H1 (cell line): ENCODE results near the gene NPSR1.

Source experiments
- CBX5 ChIP-seq: fragments of 300-800, 300-1000 bp; sonication (generic); IDR thresholded peaks from 2 replicates; pipeline ENCODE4 v1.7.1; 2016; ENCODE audit warnings: antibody characterized with exemption, low read length, low read depth
- CTCF ChIP-seq, 3 experiments: IDR thresholded peaks; 1 replicate in 2 of 3; 2 replicates in 1 of 3; pipeline versions ENCODE4 v1.5.1 to v1.6.1; 2011; ENCODE audit warnings: low read length in 3 of 3, mild to moderate bottlenecking in 3 of 3, inconsistent platforms in 2 of 3, low read depth in 1 of 3, moderate library complexity in 1 of 3; ENCODE audit not compliant: insufficient read depth in 1 of 3; ENCODE audit errors: control extremely low read depth in 1 of 3
- EZH2 ChIP-seq: fragments of 200-600 bp; sonication (generic); IDR thresholded peaks from 2 replicates; pipeline ENCODE4 v1.7.1; 2012; ENCODE audit warnings: low read depth, mild to moderate bottlenecking, moderate library complexity, low read length, inconsistent platforms; ENCODE audit not compliant: severe bottlenecking
- FOSL1 ChIP-seq: IDR thresholded peaks from 2 replicates; pipeline ENCODE4 v1.6.1; 2011; ENCODE audit warnings: mild to moderate bottlenecking, low read depth, low read length, moderate library complexity; ENCODE audit not compliant: insufficient read depth
- MAFK ChIP-seq: IDR thresholded peaks from 2 replicates; pipeline ENCODE4 v1.6.1; 2012; ENCODE audit warnings: low read depth, mild to moderate bottlenecking, improper control_type of control experiment, low read length
- PHF8 ChIP-seq: fragments of 200-600 bp; sonication (generic); conservative IDR thresholded peaks from 2 replicates; pipeline ENCODE4 v1.7.1; 2012; ENCODE audit warnings: low read depth, mild to moderate bottlenecking, inconsistent platforms, low read length, moderate library complexity
- POLR2A ChIP-seq, 2 experiments: IDR thresholded peaks; 1 replicate in 1 of 2; 2 replicates in 1 of 2; pipeline ENCODE4 v1.6.1; 2011; ENCODE audit warnings: low read depth in 2 of 2, low read length in 2 of 2, mild to moderate bottlenecking in 2 of 2; ENCODE audit errors: control extremely low read depth in 1 of 2
- RNF2 ChIP-seq: fragments of 200-900, 300-1000 bp; sonication (generic); IDR thresholded peaks from 2 replicates; pipeline ENCODE4 v1.7.1; 2016; ENCODE audit warnings: borderline replicate concordance, low read depth, mild to moderate bottlenecking, antibody characterized with exemption, low read length; ENCODE audit not compliant: poor library complexity, severe bottlenecking; ENCODE audit errors: missing control alignments
- TAF1 ChIP-seq: IDR thresholded peaks from 2 replicates; pipeline ENCODE4 v1.6.1; 2011; ENCODE audit warnings: mild to moderate bottlenecking, low read depth, low read length
- TBP ChIP-seq: IDR thresholded peaks from 2 replicates; pipeline ENCODE4 v1.6.1; 2011; ENCODE audit warnings: low read depth, low read length, improper control_type of control experiment
- TF ChIP-seq, protein P1 (sequence below): IDR thresholded peaks from 2 replicates; pipeline ENCODE4 v1.6.1; 2012; ENCODE audit warnings: inconsistent platforms
- TF ChIP-seq, protein P2 (sequence below): IDR thresholded peaks from 2 replicates; pipeline ENCODE4 v1.6.1; 2012; ENCODE audit warnings: low read length, inconsistent platforms

- no peak for TF ChIP-seq CTCF (IDR thresholded peaks at IDR 0.05; ENCODE audit: control extremely low read depth in 1 of 3, insufficient read depth in 1 of 3, low read depth in 1 of 3, low read length in 3 of 3)
- TF ChIP-seq POLR2A (IDR thresholded peaks at IDR 0.05; ENCODE audit: control extremely low read depth in 1 of 2, low read depth in 2 of 2, low read length in 2 of 2): no peak
- TF ChIP-seq FOSL1: no peak
- no peak for TF ChIP-seq PHF8
- no peak for TF ChIP-seq EZH2
- TF ChIP-seq, protein P1, sequence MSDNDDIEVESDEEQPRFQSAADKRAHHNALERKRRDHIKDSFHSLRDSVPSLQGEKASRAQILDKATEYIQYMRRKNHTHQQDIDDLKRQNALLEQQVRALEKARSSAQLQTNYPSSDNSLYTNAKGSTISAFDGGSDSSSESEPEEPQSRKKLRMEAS: no peak
- TF ChIP-seq, protein P2, sequence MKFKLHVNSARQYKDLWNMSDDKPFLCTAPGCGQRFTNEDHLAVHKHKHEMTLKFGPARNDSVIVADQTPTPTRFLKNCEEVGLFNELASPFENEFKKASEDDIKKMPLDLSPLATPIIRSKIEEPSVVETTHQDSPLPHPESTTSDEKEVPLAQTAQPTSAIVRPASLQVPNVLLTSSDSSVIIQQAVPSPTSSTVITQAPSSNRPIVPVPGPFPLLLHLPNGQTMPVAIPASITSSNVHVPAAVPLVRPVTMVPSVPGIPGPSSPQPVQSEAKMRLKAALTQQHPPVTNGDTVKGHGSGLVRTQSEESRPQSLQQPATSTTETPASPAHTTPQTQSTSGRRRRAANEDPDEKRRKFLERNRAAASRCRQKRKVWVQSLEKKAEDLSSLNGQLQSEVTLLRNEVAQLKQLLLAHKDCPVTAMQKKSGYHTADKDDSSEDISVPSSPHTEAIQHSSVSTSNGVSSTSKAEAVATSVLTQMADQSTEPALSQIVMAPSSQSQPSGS: no peak
- TF ChIP-seq MAFK: no peak
- no peak for TF ChIP-seq TAF1
- no peak for TF ChIP-seq TBP
- TF ChIP-seq CBX5: no peak
- TF ChIP-seq RNF2: no peak
Measured at GRCh38 chr7:34895202-34895601, 237.2 kb downstream of the NPSR1 start.
